K562 (cell line): ENCODE data around the gene DOK7. TPM values are rescaled to one million over a fixed set of nuclear protein-coding genes. Genes with fewer than 3 reads are reported as not detected.
A peak's percentile ranks its signal among the peaks of the same experiment; 100 is the strongest.

Source experiments
- ATAC-seq: fragments of 200-7000 bp; cut with Tn5 transposase; 3 replicates; pipeline ENCODE4 v1.9.1; 2020; ENCODE audit warnings: moderate library complexity
- BruUV-seq: library from RNA; stranded (reverse); fragments of 400-500 nt; replicated peaks from 2 replicates; lab custom pipeline; 2021; lab: Mats Ljungman, UMichigan
- CTCF ChIA-PET: fragments of 300-600 bp; formaldehyde crosslinking; extraction: SDS; loops from one replicate; lab custom pipeline; 2021; ENCODE audit warnings: low intra/inter-chr PET ratio; lab: Yijun Ruan, JAX
- POLR2A ChIA-PET: fragments of 300-600, 350-650 bp; sonication (Branson Sonifier 250); formaldehyde crosslinking; extraction: SDS; loops from one replicate; lab custom pipeline; 2021; ENCODE audit warnings: antibody characterized with exemption, inconsistent platforms; lab: Yijun Ruan, JAX
- DNase-seq, 4 experiments: peaks; one replicate each; pipeline versions ENCODE4 v3.0.0 to v3.0.0-alpha.2; 2011 to 2018; ENCODE audit warnings: low spot score in 3 of 4, mixed read lengths in 3 of 4; ENCODE audit errors: extremely low read depth in 1 of 4
- FAIRE-seq: peaks from 2 replicates; lab custom pipeline; 2011; peaks lifted over from hg19 to GRCh38; lab: Jason Lieb, UNC
- H2AFZ ChIP-seq: 2 replicates; pipeline ENCODE4 v1.6.0; 2011; ENCODE audit warnings: low read depth, low read length, control low read depth, inconsistent platforms
- H3K27ac ChIP-seq: fragments of 200-600 bp; 3 replicates; pipeline ENCODE4 v1.8.0; 2011; ENCODE audit warnings: low read depth, mild to moderate bottlenecking, control low read depth, inconsistent platforms, low read length, moderate library complexity, mixed read lengths; ENCODE audit errors: extremely low read depth
- H3K27me3 ChIP-seq, 2 experiments: fragments of 300-600 bp in 1 of 2; 2 replicates in 1 of 2; 3 replicates in 1 of 2; pipeline versions ENCODE4 v1.6.0 to v1.8.0; 2011; ENCODE audit warnings: inconsistent platforms in 2 of 2, low read length in 2 of 2, mild to moderate bottlenecking in 1 of 2, mixed read lengths in 1 of 2, moderate library complexity in 1 of 2; ENCODE audit not compliant: control insufficient read depth in 2 of 2, insufficient read depth in 2 of 2
- H3K36me3 ChIP-seq: fragments of 300-600 bp; 3 replicates; pipeline ENCODE4 v1.8.0; 2011; ENCODE audit warnings: mild to moderate bottlenecking, low read length, inconsistent platforms; ENCODE audit not compliant: control insufficient read depth, insufficient read depth
- H3K4me1 ChIP-seq, 2 experiments: fragments of 200-600 bp in 1 of 2; replicated peaks in 1 of 2; 2 replicates in 1 of 2; 3 replicates in 1 of 2; pipeline versions ENCODE4 v1.5.1 to v1.8.0; 2011; ENCODE audit warnings: inconsistent platforms in 2 of 2, low read length in 2 of 2, mild to moderate bottlenecking in 1 of 2, mixed read lengths in 1 of 2, moderate library complexity in 1 of 2; ENCODE audit not compliant: control insufficient read depth in 2 of 2, insufficient read depth in 2 of 2
- H3K4me2 ChIP-seq: 2 replicates; pipeline ENCODE4 v1.6.1; 2011; ENCODE audit warnings: low read length, control low read depth, inconsistent platforms, mixed read lengths; ENCODE audit not compliant: insufficient read depth
- H3K4me3 ChIP-seq: fragments of 200-600 bp; sonication (generic), shearing (Covaris generic); 2 replicates; pipeline ENCODE4 v1.5.1; 2016; ENCODE audit warnings: control low read depth, inconsistent platforms
- H3K79me2 ChIP-seq: fragments of 200-600 bp; 3 replicates; pipeline ENCODE4 v1.8.0; 2011; ENCODE audit warnings: low read length, inconsistent platforms; ENCODE audit not compliant: control insufficient read depth, insufficient read depth
- H3K9ac ChIP-seq, 2 experiments: 2 replicates each; pipeline versions ENCODE4 v1.6.0 to v1.6.1; 2011; ENCODE audit warnings: low read depth in 2 of 2, low read length in 2 of 2, control low read depth in 1 of 2, inconsistent platforms in 1 of 2, mild to moderate bottlenecking in 1 of 2, mixed read lengths in 1 of 2; ENCODE audit not compliant: insufficient read depth in 1 of 2
- H3K9me1 ChIP-seq: one replicate; pipeline ENCODE4 v1.6.0; 2011; ENCODE audit warnings: inconsistent platforms, mild to moderate bottlenecking, low read length, moderate library complexity; ENCODE audit not compliant: control insufficient read depth, insufficient read depth
- H3K9me3 ChIP-seq: replicated peaks from 2 replicates; pipeline ENCODE4 v1.5.1; 2011; ENCODE audit warnings: low read depth, low read length, inconsistent platforms; ENCODE audit not compliant: control insufficient read depth, insufficient read depth
- H4K20me1 ChIP-seq: replicated peaks from 2 replicates; pipeline ENCODE4 v1.6.1; 2011; ENCODE audit warnings: low read length, inconsistent platforms, mixed read lengths; ENCODE audit not compliant: control insufficient read depth, insufficient read depth
- ARNT ChIP-seq, 2 experiments: fragments of 450-650 bp; IDR thresholded peaks; 2 replicates each; pipeline ENCODE4 v1.6.1; 2016; ENCODE audit warnings: mild to moderate bottlenecking in 1 of 2
- HINFP ChIP-seq: fragments of 450-650 bp; conservative IDR thresholded peaks from 2 replicates; pipeline ENCODE4 v1.6.1; 2016; ENCODE audit warnings: missing genetic modification characterization, low read depth, mild to moderate bottlenecking, control low read depth, missing compliant biosample characterization
- MXI1 ChIP-seq: IDR thresholded peaks from 2 replicates; pipeline ENCODE4 v1.6.1; 2011; ENCODE audit warnings: low read depth, mild to moderate bottlenecking, improper control_type of control experiment, low read length
- NR1H2 ChIP-seq: sonication (generic); formaldehyde crosslinking; IDR thresholded peaks from 2 replicates; pipeline ENCODE4 v1.4.0; 2020; ENCODE audit warnings: mild to moderate bottlenecking, missing genetic modification reagents
- SRF ChIP-seq, 2 experiments: fragments of 250-450, 450-650 bp in 1 of 2; sonication (Bioruptor Pico) in 1 of 2; sonication (generic) in 1 of 2; formaldehyde crosslinking; IDR thresholded peaks; 2 replicates each; pipeline versions ENCODE4 v1.5.0 to v1.5.1; 2020 to 2022; ENCODE audit warnings: mild to moderate bottlenecking in 1 of 2, missing genetic modification reagents in 1 of 2
- STAT5B ChIP-seq: fragments of 250-450 bp; sonication (Bioruptor Pico); IDR thresholded peaks from 2 replicates; pipeline ENCODE4 v1.8.0; 2021; ENCODE audit warnings: mild to moderate bottlenecking, inconsistent platforms
- ZNF444 ChIP-seq: fragments of 250-450 bp; sonication (Bioruptor Pico); IDR thresholded peaks from 2 replicates; pipeline ENCODE4 v1.4.0; 2020; ENCODE audit warnings: mild to moderate bottlenecking, moderate library complexity
- ZNF740 ChIP-seq, 3 experiments: fragments of 200-800 bp in 1 of 3; sonication (Bioruptor generic) in 1 of 3; sonication (generic) in 1 of 3; formaldehyde crosslinking in 1 of 3; IDR thresholded peaks; 2 replicates each; pipeline versions ENCODE4 v1.6.1 to v1.8.0; 2016 to 2022; ENCODE audit warnings: mild to moderate bottlenecking in 2 of 3, missing compliant biosample characterization in 2 of 3, missing genetic modification characterization in 2 of 3, missing genetic modification reagents in 1 of 3
- WGBS: fragments of 100-300 bp; shearing (Covaris generic); methylation state at CpG from one replicate; pipeline ENCODE4 v1.1.6; 2016; ENCODE audit warnings: low coverage, mixed read lengths; ENCODE audit not compliant: insufficient coverage; ENCODE audit errors: missing lambda C conversion rate; 5-methylcytosine and 5-hydroxymethylcytosine counted together
- in situ Hi-C: fragments of 300-500 bp; cut with MboI; formaldehyde crosslinking; loops from 4 replicates; pipeline ENCODE4 v1.15.0; 2018; ENCODE audit warnings: inconsistent platforms, mixed read lengths
- intact Hi-C: fragments of 100-400 bp; cut with micrococcal nuclease; formaldehyde crosslinking; loops from 2 replicates; pipeline ENCODE4 v1.14.2; 2022
- polyA plus RNA-seq, 8 experiments: library from polyadenylated mRNA; depleted of rRNA in 4 of 8; stranded (reverse) in 5 of 8; unstranded in 3 of 8; fragments of >200 nt; fragmentation: Nextera tagmentation in 2 of 8; fragmentation: Illumina TruSeq in 1 of 8; extraction: Ambion mirVana in 2 of 8; extraction: Trizol in 1 of 8; gene quantifications; 2 replicates each; pipeline versions ENCODE4 v1.2.1 to v1.2.3, GENCODE V29; 2011 to 2014; ENCODE audit warnings: inconsistent platforms in 1 of 8, missing spikeins in 1 of 8
- total RNA-seq, 7 experiments: library from RNA; depleted of rRNA in 6 of 7; stranded (reverse); fragments of >200 nt in 6 of 7; fragmentation: Illumina TruSeq in 2 of 7; extraction: Trizol in 2 of 7; gene quantifications; 2 replicates each; pipeline versions ENCODE4 v1.2.1 to v1.2.3, GENCODE V29; 2011 to 2021; ENCODE audit warnings: low replicate concordance in 1 of 7

The DOK7 gene
- total and polyA plus RNA-seq, 9 of the 15 experiments (the other 6 are each of a cell fraction or from before 2014, with no cell fraction given): not detected

- H3K36me3 ChIP-seq: no peaks in the 10 kb centered on the region
- TF ChIP-seq NR1H2 (CRISPR knock-in tag) (no peak), ZNF444 (CRISPR knock-in tag) (no peak), SRF (CRISPR knock-in tag; IDR thresholded peaks at IDR 0.05) (no peak), ZNF740 (CRISPR knock-in tag; IDR thresholded peaks at IDR 0.05) (no peak), ZNF740 (tag; IDR thresholded peaks at IDR 0.05) (0 out of 4 replicates have a peak, but pooled peaks of 1 of the 2 experiments have one; percentile 27), HINFP (no peak), MXI1 (no peak), STAT5B (CRISPR knock-in tag) (no peak), ARNT (IDR thresholded peaks at IDR 0.05) (no peak)
- peaks cover 0 to 66% of the 10 kb centered on the region in 2 experiments; a peak in 2 of 5 replicates for H3K4me1 ChIP-seq
- H3K4me2 ChIP-seq: no peak overlapping the region
- in situ Hi-C loops (no loop called here), intact Hi-C loops (no loop called here)
- no peak overlapping the region for H3K9ac ChIP-seq
- BruUV-seq: no TSS peak
- ChIA-PET POLR2A (no interaction called here), CTCF (no interaction called here)
- 18% methylated on average over 19 of the region's 28 CpGs for WGBS
- peaks cover 3% of the 10 kb centered on the region; the same call in 1 of the 2 replicates for H4K20me1 ChIP-seq
- H3K27ac ChIP-seq: no peak overlapping the region
- no peaks in the 10 kb centered on the region for H3K79me2 ChIP-seq
- no peaks in the 10 kb centered on the region for H3K9me1 ChIP-seq
- H3K27me3 ChIP-seq: peaks cover 0 to 3% of the 10 kb centered on the region in 2 experiments; a peak in 1 of 5 replicates
- no peak overlapping the region for H3K4me3 ChIP-seq
- FAIRE-seq (no peak), DNase-seq (peak in 1 of 4 experiments; percentile 38), ATAC-seq (no peak)
- H2AFZ ChIP-seq: no peak overlapping the region
- no peaks in the 10 kb centered on the region for H3K9me3 ChIP-seq
Observed at GRCh38 chr4:3437998-3438846, 24.9 kb upstream of the DOK7 start.
